OCI-LY7 (cell line): ENCODE measurements around the gene RAD51B. TPM values are rescaled to one million over a fixed set of nuclear protein-coding genes. Genes with fewer than 3 reads are reported as not detected.

Experiments
- BruUV-seq: library from RNA; stranded (reverse); fragments of 400-500 nt; replicated peaks from 2 replicates; lab custom pipeline; 2021; lab: Mats Ljungman, UMichigan
- CTCF ChIA-PET: fragments of 300-600 bp; sonication (Branson Sonifier 250); formaldehyde crosslinking; loops from one replicate; lab custom pipeline; 2022; ENCODE audit warnings: antibody characterized with exemption; ENCODE audit not compliant: unreplicated experiment; lab: Charles Lee
- POLR2A ChIA-PET: fragments of 300-600 bp; sonication (Branson Sonifier 250); formaldehyde crosslinking; loops from one replicate; lab custom pipeline; 2022; ENCODE audit warnings: antibody characterized with exemption; lab: Charles Lee
- DNase-seq: peaks from one replicate; pipeline ENCODE4 v3.0.0-alpha.2; 2015; ENCODE audit warnings: low spot score
- H2AFZ ChIP-seq: fragments of 200-600 bp; sonication (generic), shearing (Covaris generic); 2 replicates; pipeline ENCODE4 v1.6.1; 2014; ENCODE audit warnings: mild to moderate bottlenecking, antibody characterized with exemption, low read length, moderate library complexity
- H3K27ac ChIP-seq: fragments of 200-600 bp; sonication (generic); 2 replicates; pipeline ENCODE4 v1.5.1; 2014; ENCODE audit warnings: mixed run types, low read depth, mild to moderate bottlenecking, moderate library complexity, low read length, inconsistent platforms; ENCODE audit not compliant: poor library complexity, severe bottlenecking
- H3K36me3 ChIP-seq: fragments of 200-600 bp; sonication (generic); 2 replicates; pipeline ENCODE4 v1.6.1; 2014; ENCODE audit warnings: mild to moderate bottlenecking, antibody characterized with exemption, low read length, moderate library complexity, mixed read lengths; ENCODE audit not compliant: insufficient read depth
- H3K4me1 ChIP-seq: fragments of 200-600 bp; sonication (generic); 2 replicates; pipeline ENCODE4 v1.5.1; 2014; ENCODE audit warnings: mild to moderate bottlenecking, low read length; ENCODE audit not compliant: insufficient read depth, poor library complexity, severe bottlenecking
- H3K4me2 ChIP-seq: fragments of 200-600 bp; sonication (generic); 2 replicates; pipeline ENCODE4 v1.6.1; 2014; ENCODE audit warnings: mild to moderate bottlenecking, low read length
- H3K4me3 ChIP-seq: fragments of 200-600 bp; sonication (generic); 2 replicates; pipeline ENCODE4 v1.5.1; 2014; ENCODE audit warnings: mild to moderate bottlenecking, low read depth, low read length; ENCODE audit not compliant: poor library complexity, severe bottlenecking
- H3K79me2 ChIP-seq: fragments of 200-600 bp; sonication (generic); 2 replicates; pipeline ENCODE4 v1.6.1; 2016; ENCODE audit warnings: low read depth, mild to moderate bottlenecking, low read length, moderate library complexity, mixed read lengths; ENCODE audit not compliant: insufficient read depth
- H3K9me2 ChIP-seq: fragments of 200-600 bp; sonication (generic); 2 replicates; pipeline ENCODE4 v1.6.1; 2016; ENCODE audit warnings: mild to moderate bottlenecking, low read length, mixed read lengths; ENCODE audit not compliant: insufficient read depth
- H3K9me3 ChIP-seq: fragments of 200-600 bp; sonication (generic); 2 replicates; pipeline ENCODE4 v1.6.1; 2014; ENCODE audit warnings: mild to moderate bottlenecking, mixed run types, low read length, mixed read lengths
- H4K20me1 ChIP-seq: fragments of 200-600 bp; sonication (generic); 2 replicates; pipeline ENCODE4 v1.6.1; 2014; ENCODE audit warnings: mild to moderate bottlenecking, antibody characterized with exemption, low read length, moderate library complexity, mixed read lengths; ENCODE audit not compliant: insufficient read depth
- EZH2phosphoT487 ChIP-seq: fragments of 200-600 bp; sonication (generic); IDR thresholded peaks from 2 replicates; pipeline ENCODE4 v1.6.1; 2018; ENCODE audit warnings: low read depth, borderline replicate concordance, mild to moderate bottlenecking, mixed run types, antibody characterized with exemption, low read length, moderate library complexity, mixed read lengths
- intact Hi-C: fragments of 100-400 bp; cut with micrococcal nuclease; formaldehyde crosslinking; loops from one replicate; pipeline ENCODE4 v1.10.0; 2022; ENCODE audit not compliant: unreplicated experiment
- total RNA-seq, 2 experiments: library from RNA; depleted of rRNA in 1 of 2; stranded (reverse); fragments of >200 nt in 1 of 2; shearing (Covaris generic) in 1 of 2; gene quantifications; 2 replicates each; pipeline ENCODE4 v1.2.3, GENCODE V29; 2014 to 2022
- TF ChIP-seq, protein P1 (sequence below): fragments of 200-600 bp; sonication (generic); conservative IDR thresholded peaks from 2 replicates; pipeline ENCODE4 v1.5.1; 2014; ENCODE audit warnings: mild to moderate bottlenecking, antibody characterized with exemption, low read length, moderate library complexity, mixed read lengths

Gene RAD51B
- total RNA-seq, 2 experiments from 2014 or later = 41.4 to 89.9 TPM

DNA sequence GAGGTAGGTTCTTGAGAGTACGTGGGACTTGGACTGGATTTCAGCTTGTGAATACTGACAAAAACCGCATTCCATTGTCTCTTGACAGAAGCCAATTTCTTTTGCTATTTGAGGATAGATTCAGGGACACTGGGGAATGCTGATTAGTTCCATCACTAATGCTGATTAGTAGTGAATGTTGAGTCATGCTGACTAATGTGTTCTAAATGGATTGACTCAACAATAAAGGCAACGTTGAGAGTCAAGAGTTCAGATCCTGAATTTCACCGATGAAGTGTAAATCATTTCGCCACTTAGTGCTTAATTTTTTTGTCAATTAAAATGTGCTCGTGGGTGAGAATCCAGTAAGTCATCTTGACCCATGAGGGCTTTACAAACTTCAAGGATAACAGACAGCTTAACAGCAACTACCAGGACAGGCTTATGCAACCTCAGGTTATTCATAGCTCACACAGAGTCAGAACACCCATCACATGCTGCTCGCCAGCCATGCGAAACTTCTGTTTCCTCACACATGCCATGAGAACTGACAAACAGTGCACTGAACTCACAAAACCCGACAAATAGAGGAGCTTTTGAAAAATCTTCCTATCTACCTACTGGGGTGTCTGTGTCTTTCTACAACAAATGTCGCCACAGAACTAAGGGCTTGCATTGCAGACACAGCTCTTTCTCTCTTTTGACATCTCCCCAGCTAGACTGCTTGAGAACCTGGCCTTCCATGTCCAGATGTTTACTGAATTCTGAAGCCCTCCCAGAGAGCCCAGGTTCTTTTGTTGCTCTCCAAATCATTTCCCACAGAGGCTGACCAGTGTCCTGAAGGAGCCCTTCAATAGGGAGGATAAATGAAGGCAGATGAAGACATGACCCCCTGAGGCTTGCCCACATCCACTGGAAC lies 656.9 kb downstream of the RAD51B start:
- no peaks in the 10 kb centered on the region for H3K79me2 ChIP-seq
- no TSS peak for BruUV-seq
- TF ChIP-seq, protein P1, sequence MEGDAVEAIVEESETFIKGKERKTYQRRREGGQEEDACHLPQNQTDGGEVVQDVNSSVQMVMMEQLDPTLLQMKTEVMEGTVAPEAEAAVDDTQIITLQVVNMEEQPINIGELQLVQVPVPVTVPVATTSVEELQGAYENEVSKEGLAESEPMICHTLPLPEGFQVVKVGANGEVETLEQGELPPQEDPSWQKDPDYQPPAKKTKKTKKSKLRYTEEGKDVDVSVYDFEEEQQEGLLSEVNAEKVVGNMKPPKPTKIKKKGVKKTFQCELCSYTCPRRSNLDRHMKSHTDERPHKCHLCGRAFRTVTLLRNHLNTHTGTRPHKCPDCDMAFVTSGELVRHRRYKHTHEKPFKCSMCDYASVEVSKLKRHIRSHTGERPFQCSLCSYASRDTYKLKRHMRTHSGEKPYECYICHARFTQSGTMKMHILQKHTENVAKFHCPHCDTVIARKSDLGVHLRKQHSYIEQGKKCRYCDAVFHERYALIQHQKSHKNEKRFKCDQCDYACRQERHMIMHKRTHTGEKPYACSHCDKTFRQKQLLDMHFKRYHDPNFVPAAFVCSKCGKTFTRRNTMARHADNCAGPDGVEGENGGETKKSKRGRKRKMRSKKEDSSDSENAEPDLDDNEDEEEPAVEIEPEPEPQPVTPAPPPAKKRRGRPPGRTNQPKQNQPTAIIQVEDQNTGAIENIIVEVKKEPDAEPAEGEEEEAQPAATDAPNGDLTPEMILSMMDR = no peak
- TF ChIP-seq EZH2phosphoT487 = no peak
- peak overlapping the region; percentile 53 for H3K27ac ChIP-seq
- no peaks in the 10 kb centered on the region for H3K36me3 ChIP-seq
- peaks cover 50% of the 10 kb centered on the region for H3K4me1 ChIP-seq
- ChIA-PET CTCF (interaction anchor here (0.7 kb wide), 1 partner anchor 9 kb away, joined by 4 read pairs; no protein-coding TSS in a partner anchor), POLR2A (interaction anchor here (0.6 to 1.3 kb wide), 11 partner anchors 10 to 193 kb away, joined by 3 to 11 read pairs (median 4); no protein-coding TSS in a partner anchor)
- peak overlapping the region; percentile 3 for H3K4me3 ChIP-seq
- H3K9me2 ChIP-seq = no peaks in the 10 kb centered on the region
- H4K20me1 ChIP-seq = no peaks in the 10 kb centered on the region
- peak overlapping the region; percentile 52 for H3K4me2 ChIP-seq
- peak; percentile 89 for DNase-seq
- H3K9me3 ChIP-seq = no peaks in the 10 kb centered on the region
- peak overlapping the region; percentile 75 for H2AFZ ChIP-seq
- intact Hi-C loops = no loop called here

- H2AFZ ChIP-seq = peak overlapping the region; percentile 75
- H3K4me1 ChIP-seq = peaks cover 44% of the 10 kb centered on the region
- H3K4me3 ChIP-seq = no peak overlapping the region
- no peaks in the 10 kb centered on the region for H3K36me3 ChIP-seq
- H3K9me2 ChIP-seq = no peaks in the 10 kb centered on the region
- ChIA-PET POLR2A (interaction anchor here (0.6 to 1.2 kb wide), 8 partner anchors 8 to 36 kb away, joined by 3 to 11 read pairs (median 4); no protein-coding TSS in a partner anchor), CTCF (interaction anchor here (0.7 kb wide), 1 partner anchor 8 kb away, joined by 4 read pairs; no protein-coding TSS in a partner anchor)
- H4K20me1 ChIP-seq = no peaks in the 10 kb centered on the region
- peak; percentile 22 for DNase-seq
- BruUV-seq = no TSS peak
- H3K79me2 ChIP-seq = no peaks in the 10 kb centered on the region
- H3K27ac ChIP-seq = peak overlapping the region; percentile 53
- no peaks in the 10 kb centered on the region for H3K9me3 ChIP-seq
- intact Hi-C loops = no loop called here
- no peak for TF ChIP-seq EZH2phosphoT487
- TF ChIP-seq, protein P1 = no peak
- H3K4me2 ChIP-seq = peak overlapping the region; percentile 52
Measured at GRCh38 chr14:68477110-68477455, 657.5 kb downstream of the RAD51B start.
